Measurements from ENCODE around the gene ANKFY1. TPM values are rescaled to one million over a fixed set of nuclear protein-coding genes. Genes with fewer than 3 reads are reported as not detected.
"Not testable (repeated sequence)": the region's sequence is repeated elsewhere in the genome, so short reads cannot be mapped to it uniquely, and the experiment has no call there.

ANKFY1 gene
- total RNA-seq, 1 donor from 2014 or later, result 80.5 TPM

- H3K9me3 Mint-ChIP-seq (ENCODE audit: unreplicated experiment), result peaks cover 14% of the 10 kb centered on the region
- peaks cover 24% of the 10 kb centered on the region for H3K4me1 Mint-ChIP-seq (ENCODE audit: low read depth, unreplicated experiment)
- DNase-seq, result no peak
- peak overlapping the region; percentile 70 for H3K4me3 Mint-ChIP-seq (ENCODE audit: unreplicated experiment)
- H3K27ac Mint-ChIP-seq (ENCODE audit: unreplicated experiment), result no peak overlapping the region
- TF ChIP-seq CTCF (IDR thresholded peaks at IDR 0.05; ENCODE audit: partially characterized antibody, unreplicated experiment), result no peak
- H3K36me3 Mint-ChIP-seq (ENCODE audit: unreplicated experiment), result peaks cover 4% of the 10 kb centered on the region
- H3K27me3 Mint-ChIP-seq (ENCODE audit: unreplicated experiment), result peaks cover 16% of the 10 kb centered on the region
These were observed 2.3 kb downstream of the ANKFY1 start for GRCh38 chr17:4261452-4261851.

- H3K27ac Mint-ChIP-seq (ENCODE audit: unreplicated experiment), result no peak overlapping the region
- H3K27me3 Mint-ChIP-seq (ENCODE audit: unreplicated experiment), result peaks cover 12% of the 10 kb centered on the region
- peaks cover 12% of the 10 kb centered on the region for H3K4me1 Mint-ChIP-seq (ENCODE audit: low read depth, unreplicated experiment)
- no peak for TF ChIP-seq CTCF (IDR thresholded peaks at IDR 0.05; ENCODE audit: partially characterized antibody, unreplicated experiment)
- DNase-seq, result no peak
- peaks cover 2% of the 10 kb centered on the region for H3K9me3 Mint-ChIP-seq (ENCODE audit: unreplicated experiment)
- peaks cover 4% of the 10 kb centered on the region for H3K36me3 Mint-ChIP-seq (ENCODE audit: unreplicated experiment)
- H3K4me3 Mint-ChIP-seq (ENCODE audit: unreplicated experiment), result no peak overlapping the region
These were observed 4.9 kb downstream of the ANKFY1 start for GRCh38 chr17:4258867-4259266.

- Mint-ChIP-seq H3K4me1 (ENCODE audit: low read depth, unreplicated experiment) (peaks cover 5% of the 10 kb centered on the region), H3K9me3 (ENCODE audit: unreplicated experiment) (peaks cover under 1% of the 10 kb centered on the region), H3K36me3 (ENCODE audit: unreplicated experiment) (peaks cover 9% of the 10 kb centered on the region), H3K27me3 (ENCODE audit: unreplicated experiment) (peaks cover 2% of the 10 kb centered on the region), H3K27ac (ENCODE audit: unreplicated experiment) (no peak overlapping the region), H3K4me3 (ENCODE audit: unreplicated experiment) (no peak overlapping the region)
- no peak for DNase-seq
- TF ChIP-seq CTCF (IDR thresholded peaks at IDR 0.05; ENCODE audit: partially characterized antibody, unreplicated experiment), result no peak
These were observed 6.8 kb downstream of the ANKFY1 start for GRCh38 chr17:4256952-4257351.

- not testable (repeated sequence) for H3K27me3 Mint-ChIP-seq (ENCODE audit: unreplicated experiment); DNase-seq; H3K27ac Mint-ChIP-seq (ENCODE audit: unreplicated experiment); H3K4me1 Mint-ChIP-seq (ENCODE audit: low read depth, unreplicated experiment); H3K9me3 Mint-ChIP-seq (ENCODE audit: unreplicated experiment); H3K36me3 Mint-ChIP-seq (ENCODE audit: unreplicated experiment); H3K4me3 Mint-ChIP-seq (ENCODE audit: unreplicated experiment)
These were observed 8.5 kb downstream of the ANKFY1 start for GRCh38 chr17:4255271-4255670.

GRCh38 chr17:4250887-4251286, 12.9 kb downstream of the ANKFY1 start:
- peaks cover 1% of the 10 kb centered on the region for H3K9me3 Mint-ChIP-seq (ENCODE audit: unreplicated experiment)
- DNase-seq, result no peak
- H3K4me3 Mint-ChIP-seq (ENCODE audit: unreplicated experiment), result no peak overlapping the region
- H3K27ac Mint-ChIP-seq (ENCODE audit: unreplicated experiment), result no peak overlapping the region
- peaks cover 5% of the 10 kb centered on the region for H3K36me3 Mint-ChIP-seq (ENCODE audit: unreplicated experiment)
- H3K4me1 Mint-ChIP-seq (ENCODE audit: low read depth, unreplicated experiment), result peaks cover 40% of the 10 kb centered on the region
- no peak for TF ChIP-seq CTCF (IDR thresholded peaks at IDR 0.05; ENCODE audit: partially characterized antibody, unreplicated experiment)
- H3K27me3 Mint-ChIP-seq (ENCODE audit: unreplicated experiment), result no peaks in the 10 kb centered on the region

Measured in glutamatergic neuron (in vitro differentiated cells).